Ishikawa (cell line): ENCODE measurements around the gene ALB.

ENCODE experiments used
- CEBPB ChIP-seq: IDR thresholded peaks from 2 replicates; pipeline ENCODE4 v1.6.1; 2012
- CREB1 ChIP-seq: IDR thresholded peaks from 2 replicates; pipeline ENCODE4 v1.6.1; 2012; ENCODE audit warnings: low read depth
- EGR1 ChIP-seq: IDR thresholded peaks from 2 replicates; pipeline ENCODE4 v1.6.1; 2012
- EP300 ChIP-seq: IDR thresholded peaks from 2 replicates; pipeline ENCODE4 v1.6.1; 2012; ENCODE audit warnings: borderline replicate concordance
- FOXM1 ChIP-seq: IDR thresholded peaks from 2 replicates; pipeline ENCODE4 v1.6.1; 2012; ENCODE audit warnings: low read depth, borderline replicate concordance
- MAX ChIP-seq: IDR thresholded peaks from 2 replicates; pipeline ENCODE4 v1.6.1; 2012
- NFIC ChIP-seq: IDR thresholded peaks from 2 replicates; pipeline ENCODE4 v1.6.1; 2012
- RAD21 ChIP-seq: IDR thresholded peaks from 2 replicates; pipeline ENCODE4 v1.6.1; 2012; ENCODE audit warnings: low read depth
- REST ChIP-seq: IDR thresholded peaks from 2 replicates; pipeline ENCODE4 v1.6.1; 2012; ENCODE audit warnings: low read depth, mild to moderate bottlenecking
- TAF1 ChIP-seq: IDR thresholded peaks from 2 replicates; pipeline ENCODE4 v1.6.1; 2012; ENCODE audit warnings: low read depth, mild to moderate bottlenecking
- TCF12 ChIP-seq: IDR thresholded peaks from 2 replicates; pipeline ENCODE4 v1.6.1; 2012; ENCODE audit warnings: low read depth
- USF1 ChIP-seq: IDR thresholded peaks from 2 replicates; pipeline ENCODE4 v1.6.1; 2012
- YY1 ChIP-seq: IDR thresholded peaks from 2 replicates; pipeline ENCODE4 v1.6.1; 2012; ENCODE audit warnings: low read depth

- TF ChIP-seq FOXM1 (no peak), YY1 (no peak), CREB1 (no peak), MAX (no peak), TCF12 (no peak), CEBPB (no peak), TAF1 (no peak), EP300 (no peak), USF1 (no peak), RAD21 (no peak), REST (no peak), NFIC (no peak), EGR1 (no peak)
Observed at GRCh38 chr4:73431813-73432168, 27.7 kb downstream of the ALB start.
